ENCODE data around the gene EHBP1L1.

Gene EHBP1L1

GRCh38 chr11:65580031-65580692 lies 4.3 kb downstream of the EHBP1L1 start:
- no peak for DNase-seq

GRCh38 chr11:65580756-65581155 lies 4.9 kb downstream of the EHBP1L1 start:
- no peak for DNase-seq

GRCh38 chr11:65581928-65582327 lies 6.1 kb downstream of the EHBP1L1 start:
- no peak for DNase-seq

- DNase-seq = no peak
These were observed 7.7 kb downstream of the EHBP1L1 start for GRCh38 chr11:65583589-65583988.

- DNase-seq = no peak
These were observed 8.3 kb downstream of the EHBP1L1 start for GRCh38 chr11:65584106-65584505.

GRCh38 chr11:65584723-65585171 lies 8.9 kb downstream of the EHBP1L1 start:
- no peak for DNase-seq

- no peak for DNase-seq
These were observed 9.8 kb downstream of the EHBP1L1 start for GRCh38 chr11:65585396-65586246.

GRCh38 chr11:65586247-65586630 lies 10.4 kb downstream of the EHBP1L1 start:
- DNase-seq = no peak

- DNase-seq = peak; percentile 62
These were observed 10.8 kb downstream of the EHBP1L1 start for GRCh38 chr11:65586676-65587075.

GRCh38 chr11:65588199-65589054 lies 12.6 kb downstream of the EHBP1L1 start:
- no peak for DNase-seq

- DNase-seq = no peak
These were observed 13.8 kb downstream of the EHBP1L1 start for GRCh38 chr11:65589444-65590239.

- DNase-seq = peak; percentile 86
These were observed 14.4 kb downstream of the EHBP1L1 start for GRCh38 chr11:65590240-65590738.

GRCh38 chr11:65591939-65592857 lies 16.3 kb downstream of the EHBP1L1 start:
- DNase-seq = peak; percentile 73

- DNase-seq = no peak
These were observed 17.1 kb downstream of the EHBP1L1 start for GRCh38 chr11:65592858-65593517.

GRCh38 chr11:65593518-65594414 lies 17.9 kb downstream of the EHBP1L1 start:
- no peak for DNase-seq

GRCh38 chr11:65595131-65595530 lies 19.3 kb downstream of the EHBP1L1 start:
- DNase-seq = no peak

- DNase-seq = no peak
These were observed 19.9 kb downstream of the EHBP1L1 start, which contains the start of gene KCNK7 for GRCh38 chr11:65595543-65596281. TSS of gene KCNK7 (minus strand) at chr11:65595800. CDS start at chr11:65595772, 28 bp downstream.

GRCh38 chr11:65596520-65596919 lies 20.7 kb downstream of the EHBP1L1 start:
- no peak for DNase-seq

Data from right hindlimb (tissue), 1 donor.